Thyroid gland (tissue), 4 donors: ENCODE measurements around the gene ZBTB17. TPM values are rescaled to one million over a fixed set of nuclear protein-coding genes. Genes with fewer than 3 reads are reported as not detected.

Experiments
- DNase-seq, 2 donors: peaks; one replicate each; pipeline ENCODE4 v3.0.0-alpha.2; 2019
- H3K27ac ChIP-seq, 3 donors: fragments of 200-600 bp; sonication (generic); 1 replicate in 2 of 3; 2 replicates in 1 of 3; pipeline ENCODE4 v1.5.1; 2016 to 2019; ENCODE audit warnings: mild to moderate bottlenecking in 1 of 3, moderate library complexity in 1 of 3
- H3K27me3 ChIP-seq: fragments of 200-600 bp; sonication (generic); one replicate; pipeline ENCODE4 v1.5.1; 2019
- H3K36me3 ChIP-seq, 2 donors: fragments of 200-600 bp; sonication (generic); one replicate each; pipeline ENCODE4 v1.5.1; 2016 to 2019
- H3K4me1 ChIP-seq, 2 donors: fragments of 200-600 bp; sonication (generic); one replicate each; pipeline ENCODE4 v1.5.1; 2017 to 2019
- H3K4me3 ChIP-seq, 3 donors: fragments of 200-600 bp; sonication (generic); replicated peaks in 1 of 3; 1 replicate in 2 of 3; 2 replicates in 1 of 3; pipeline ENCODE4 v1.5.1; 2016; ENCODE audit warnings: mild to moderate bottlenecking in 1 of 3
- H3K9me3 ChIP-seq: fragments of 200-600 bp; sonication (generic); one replicate; pipeline ENCODE4 v1.5.1; 2017
- CTCF ChIP-seq, 6 experiments: fragments of 200-600 bp in 3 of 6; fragments of 450-650 bp in 3 of 6; sonication (generic) in 3 of 6; IDR thresholded peaks; one replicate each; pipeline ENCODE4 v1.5.1; 2016 to 2019; ENCODE audit warnings: antibody characterized with exemption in 6 of 6, mild to moderate bottlenecking in 2 of 6, inconsistent platforms in 1 of 6, moderate library complexity in 1 of 6
- POLR2A ChIP-seq, 2 donors: fragments of 450-650 bp; IDR thresholded peaks; one replicate each; pipeline ENCODE4 v1.6.1; 2017; ENCODE audit warnings: antibody characterized with exemption in 2 of 2, mild to moderate bottlenecking in 2 of 2, moderate library complexity in 1 of 2
- WGBS, 2 donors: methylation state at CpG; one replicate each; pipeline ENCODE4 v1.1.5; 2017; 5-methylcytosine and 5-hydroxymethylcytosine counted together
- intact Hi-C: fragments of 100-400 bp; cut with DNase I; formaldehyde crosslinking; loops from one replicate; pipeline ENCODE4 v1.15.1; 2023
- total RNA-seq, 4 donors: library from RNA; depleted of rRNA; stranded (reverse); fragments of >200 nt; gene quantifications; one replicate each; pipeline ENCODE4 v1.2.3, GENCODE V29; 2016

ZBTB17 gene
- total RNA-seq, 4 donors from 2014 or later = 31.4 to 52.1 (median 36.1) TPM

- H3K27ac ChIP-seq = peak overlapping the region in 1 of 3 donors; percentile 24
- no peaks in the 10 kb centered on the region for H3K36me3 ChIP-seq
- H3K9me3 ChIP-seq = no peaks in the 10 kb centered on the region
- 75 to 78% methylated on average over 15 of the region's 15 CpGs for WGBS, 2 donors
- H3K4me3 ChIP-seq = no peak overlapping the region
- no peak for DNase-seq
- intact Hi-C loops = no loop called here
- TF ChIP-seq CTCF (IDR thresholded peaks at IDR 0.05) (peak in 2 of 6 experiments; percentile 17 to 20), POLR2A (IDR thresholded peaks at IDR 0.05) (no peak)
- peaks cover 40 to 58% of the 10 kb centered on the region in 2 donors for H3K4me1 ChIP-seq
- H3K27me3 ChIP-seq = no peaks in the 10 kb centered on the region
These were observed 18.4 kb downstream of the ZBTB17 start for GRCh38 chr1:15957221-15958095.

- H3K27ac ChIP-seq = no peak overlapping the region
- TF ChIP-seq CTCF (IDR thresholded peaks at IDR 0.05) = no peak
- no peak for TF ChIP-seq POLR2A (IDR thresholded peaks at IDR 0.05)
These were observed 19.8 kb downstream of the ZBTB17 start for GRCh38 chr1:15956150-15956549.

GRCh38 chr1:15955552-15955951 is 20.3 kb downstream of the ZBTB17 start:
- intact Hi-C loops = no loop called here
- Histone ChIP-seq H3K36me3 (no peaks in the 10 kb centered on the region), H3K4me1 (peaks cover 52 to 75% of the 10 kb centered on the region in 2 donors), H3K27me3 (no peaks in the 10 kb centered on the region), H3K9me3 (no peaks in the 10 kb centered on the region), H3K27ac (no peak overlapping the region), H3K4me3 (no peak overlapping the region)
- TF ChIP-seq CTCF (IDR thresholded peaks at IDR 0.05) (no peak), POLR2A (IDR thresholded peaks at IDR 0.05) (no peak)
- DNase-seq = no peak
- WGBS, 2 donors = 92 to 100% methylated on average over 2 of the region's 2 CpGs

More at GRCh38 chr1:15956150-15956549, 19.8 kb downstream of the ZBTB17 start:
- Histone ChIP-seq H3K4me1 (peaks cover 46 to 69% of the 10 kb centered on the region in 2 donors), H3K27me3 (no peaks in the 10 kb centered on the region), H3K36me3 (no peaks in the 10 kb centered on the region), H3K4me3 (no peak overlapping the region), H3K9me3 (no peaks in the 10 kb centered on the region)
- no peak for DNase-seq
- intact Hi-C loops = no loop called here

- 67 to 80% methylated on average over 1 to 3 of the region's 3 CpGs for WGBS, 2 donors
- Histone ChIP-seq H3K27ac (peak overlapping the region in 2 of 3 donors; percentile 49 to 96), H3K9me3 (no peaks in the 10 kb centered on the region), H3K36me3 (no peaks in the 10 kb centered on the region), H3K4me1 (peaks cover 64 to 87% of the 10 kb centered on the region in 2 donors), H3K4me3 (no peak overlapping the region), H3K27me3 (no peaks in the 10 kb centered on the region)
- DNase-seq = no peak
- intact Hi-C loops = no loop called here
- no peak for TF ChIP-seq POLR2A (IDR thresholded peaks at IDR 0.05)
- no peak for TF ChIP-seq CTCF (IDR thresholded peaks at IDR 0.05)
These were observed 21.6 kb downstream of the ZBTB17 start for GRCh38 chr1:15954316-15954715.

GRCh38 chr1:15953791-15954241 is 22.1 kb downstream of the ZBTB17 start:
- intact Hi-C loops = no loop called here
- TF ChIP-seq POLR2A (IDR thresholded peaks at IDR 0.05) (no peak), CTCF (IDR thresholded peaks at IDR 0.05) (no peak)

More at GRCh38 chr1:15953791-15954241, 22.1 kb downstream of the ZBTB17 start:
- Histone ChIP-seq H3K4me3 (no peak overlapping the region), H3K27me3 (no peaks in the 10 kb centered on the region), H3K9me3 (no peaks in the 10 kb centered on the region), H3K4me1 (peaks cover 69 to 87% of the 10 kb centered on the region in 2 donors), H3K36me3 (no peaks in the 10 kb centered on the region), H3K27ac (peak overlapping the region in 2 of 3 donors; percentile 49 to 96)
- whole genome bisulfite sequencing, 2 donors = 50 to 55% methylated on average over 1 of the region's 1 CpG
- DNase-seq = no peak
